ENCODE measurements around the gene TMEM108.

DNA sequence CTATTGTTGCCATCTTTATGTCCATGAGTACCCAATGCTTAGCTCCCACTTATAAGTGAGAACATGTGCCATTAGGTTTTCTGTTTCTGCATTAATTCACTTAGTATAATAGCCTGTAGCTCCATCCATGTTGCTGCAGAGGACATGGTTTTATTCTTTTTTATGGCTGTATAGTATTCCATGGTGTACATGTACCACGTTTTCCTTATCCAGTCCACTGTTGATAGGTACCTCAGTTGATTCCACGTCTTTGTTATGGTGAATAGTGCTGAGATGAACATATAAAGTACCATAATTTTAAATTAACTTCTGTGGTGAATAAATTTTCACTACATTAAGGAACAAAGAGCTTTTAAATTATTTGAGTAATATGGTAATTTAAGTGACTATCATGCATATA is 211.3 kb downstream of the TMEM108 start:
- TF ChIP-seq CTCF (IDR thresholded peaks at IDR 0.05; ENCODE audit: low read depth, low read length) (no peak), POLR2A (IDR thresholded peaks at IDR 0.05; ENCODE audit: extremely low read depth, insufficient read length) (no peak), MAX (IDR thresholded peaks at IDR 0.05; ENCODE audit: low read depth, low read length) (no peak), MYC (IDR thresholded peaks at IDR 0.05; ENCODE audit: low read depth, low read length) (no peak)

Data from NB4 (cell line).